Activated CD4-positive, alpha-beta T cell treated with anti-CD3 and anti-CD28 coated beads, Interleukin-2, amount 50 U/mL, for 4 hours (primary cell): Measurements from ENCODE around the gene C1QTNF9B.
A peak's percentile ranks its signal among the peaks of the same experiment; 100 is the strongest.
"Not testable (repeated sequence)": the region's sequence is repeated elsewhere in the genome, so short reads cannot be mapped to it uniquely, and the experiment has no call there.

Source experiments
- DNase-seq, 2 experiments: peaks; one replicate each; pipeline ENCODE4 v3.0.0-alpha.2; 2020

The C1QTNF9B gene

DNA sequence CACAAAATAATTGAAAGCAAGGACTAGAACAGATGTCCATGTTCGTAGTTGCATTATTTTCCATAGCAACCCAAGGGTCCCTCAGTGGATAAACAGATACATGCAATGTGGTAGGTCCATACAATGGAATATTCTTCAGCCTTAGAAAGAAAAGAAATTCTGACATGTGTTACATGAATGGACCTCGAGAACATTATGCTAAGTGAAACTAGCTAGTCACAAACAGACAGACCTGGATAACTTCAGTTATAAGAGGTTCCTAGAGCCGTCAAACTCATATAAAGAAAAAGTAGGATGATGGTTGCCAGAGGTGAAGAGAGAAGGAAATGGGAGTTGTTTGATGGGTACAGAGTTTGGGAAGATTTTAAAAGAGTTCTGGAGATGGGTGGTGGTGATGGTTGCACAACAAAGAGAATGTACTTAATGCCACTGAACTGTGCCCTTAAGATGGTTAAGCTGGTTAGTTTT lies at the start of gene C1QTNF9B:
Gene C1QTNF9B (minus strand): TSS at position 51 of the 468 bp plus-strand sequence.
- not testable (repeated sequence) for DNase-seq

DNA sequence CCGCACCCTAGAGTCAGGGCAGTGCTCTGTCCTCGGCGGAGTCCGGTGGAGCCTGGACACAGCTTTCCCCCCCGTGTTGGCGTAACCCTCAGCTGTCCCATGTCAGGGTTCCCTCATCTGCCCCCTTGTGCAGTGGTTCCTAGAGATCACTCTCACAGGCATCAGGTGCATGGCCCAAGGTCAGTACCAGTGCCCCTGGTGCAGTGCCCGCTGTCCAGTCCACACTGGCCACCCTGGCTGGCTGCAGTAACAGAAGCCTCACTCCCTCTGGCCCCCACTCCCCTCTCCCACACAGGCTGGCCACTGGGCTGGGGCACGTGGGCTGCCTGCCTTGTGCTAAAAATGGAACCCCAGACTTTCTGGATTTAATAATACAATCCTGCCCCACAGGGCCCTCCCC lies 49.6 kb upstream of the C1QTNF9B start:
- no peak for DNase-seq

DNA sequence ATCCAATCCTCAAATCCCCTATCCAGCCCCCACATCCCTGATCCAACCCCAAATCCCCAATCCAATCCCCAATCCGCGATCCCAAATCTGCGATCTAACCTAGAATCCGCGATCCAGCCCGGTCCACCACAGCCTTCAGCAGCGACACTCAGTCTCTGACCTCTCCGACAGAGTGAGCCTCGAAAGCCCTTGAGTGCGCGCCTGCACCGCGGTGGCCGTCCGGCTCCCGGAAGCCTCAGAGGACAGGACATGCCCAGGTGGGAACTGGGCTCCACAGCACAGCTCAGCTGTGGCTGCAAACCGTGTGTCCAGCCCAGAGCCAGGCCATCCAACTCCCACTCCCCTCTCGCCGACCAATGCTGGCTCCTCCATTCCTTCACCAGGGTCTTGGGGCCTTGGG lies 48.8 kb upstream of the C1QTNF9B start:
- no peak for DNase-seq

DNA sequence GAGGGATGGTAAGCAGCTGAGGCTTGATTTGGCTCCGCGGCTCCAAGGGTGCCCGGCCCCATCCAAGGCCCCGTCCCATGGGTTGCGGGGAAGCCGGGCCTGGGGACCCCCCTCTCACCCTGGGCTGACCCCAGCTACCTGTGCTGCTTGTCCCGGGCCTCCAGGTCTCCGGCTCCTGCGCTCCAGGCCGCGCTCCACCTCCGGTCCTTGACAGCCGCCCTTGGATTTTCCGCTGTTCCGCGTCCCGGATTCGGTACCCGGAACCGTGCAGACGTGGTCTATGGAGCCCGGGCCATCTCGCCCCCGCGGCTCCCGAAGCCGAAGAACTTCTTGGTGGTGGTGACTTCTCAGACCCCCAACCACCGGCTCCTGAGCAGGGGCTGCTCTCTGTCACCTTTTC lies 48.3 kb upstream of the C1QTNF9B start:
- no peak for DNase-seq

DNA sequence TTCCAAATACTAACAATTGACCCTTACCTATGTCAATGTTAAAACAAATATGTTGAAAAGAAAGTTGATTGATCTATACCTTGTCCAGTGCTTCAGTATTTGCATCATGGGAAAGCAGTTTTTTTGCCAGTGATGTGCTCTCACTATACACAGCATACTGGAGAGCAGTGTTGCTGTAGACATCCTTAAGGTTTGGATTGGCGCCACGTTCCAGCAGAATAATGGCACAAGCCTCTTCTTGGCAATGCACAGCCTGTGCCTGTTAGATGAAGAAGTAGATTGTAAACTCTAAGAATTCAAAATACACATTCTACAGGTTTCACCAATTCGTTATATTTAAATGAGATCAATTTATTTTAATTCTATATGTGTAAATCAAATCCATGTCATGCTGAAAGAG lies 43.9 kb upstream of the C1QTNF9B start:
- DNase-seq: no peak

DNA sequence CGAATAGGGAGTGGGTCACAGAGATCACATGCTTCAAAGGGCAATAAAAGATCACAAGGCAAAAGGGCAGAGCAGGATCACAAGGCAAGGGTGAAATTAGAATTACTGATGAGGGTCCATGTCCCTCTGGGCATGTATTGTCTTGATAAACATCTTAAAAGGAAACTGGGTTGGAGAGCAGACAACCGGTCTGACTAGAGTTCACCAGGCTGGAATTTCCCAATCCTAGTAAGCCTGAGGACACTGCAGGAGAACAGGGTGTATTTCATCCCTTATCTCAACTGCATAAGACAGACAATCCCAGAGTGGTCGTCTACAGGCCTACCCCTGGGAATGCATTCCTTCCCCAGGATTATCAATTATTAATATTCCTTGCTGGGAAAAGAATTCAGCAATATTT lies 42.4 kb upstream of the C1QTNF9B start:
- DNase-seq: not testable (repeated sequence)

DNA sequence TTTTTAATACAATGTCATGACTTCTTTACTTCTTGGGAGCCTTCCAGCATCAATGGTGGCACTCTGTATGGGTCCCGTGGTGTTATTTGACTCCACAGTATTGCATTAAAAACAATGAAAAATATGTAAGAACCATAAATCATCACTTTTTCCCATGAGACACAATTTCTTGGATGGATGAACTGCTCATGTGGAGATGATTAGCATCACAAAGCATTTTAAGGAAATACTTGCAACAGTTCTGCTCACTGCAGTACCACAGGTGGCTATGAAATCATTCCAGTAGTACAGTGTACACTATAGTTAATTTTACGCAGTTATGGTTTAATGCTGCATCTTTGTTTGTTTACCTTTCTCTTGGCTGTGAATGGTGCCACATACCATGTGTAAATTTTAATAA lies 37.2 kb upstream of the C1QTNF9B start:
- DNase-seq: no peak

DNA sequence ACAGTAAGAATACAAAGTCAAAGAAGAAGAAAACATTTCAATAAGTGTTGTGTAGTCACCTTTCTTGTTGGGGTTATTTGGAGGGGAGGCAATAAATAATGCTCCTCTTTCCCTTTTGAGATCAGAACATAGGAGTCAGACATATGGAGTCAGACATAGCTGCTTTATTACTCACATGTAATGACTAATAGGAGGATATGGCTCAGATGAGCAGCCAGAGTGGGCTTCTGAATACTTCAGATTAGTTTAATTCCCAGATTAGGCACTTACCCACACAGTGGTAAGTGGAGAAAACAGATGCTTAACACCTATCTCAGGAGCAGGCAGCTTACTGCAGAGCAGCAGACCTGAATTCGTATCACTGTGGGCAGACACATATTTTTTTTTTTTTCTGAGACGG lies 31.7 kb upstream of the C1QTNF9B start:
- DNase-seq: no peak

DNA sequence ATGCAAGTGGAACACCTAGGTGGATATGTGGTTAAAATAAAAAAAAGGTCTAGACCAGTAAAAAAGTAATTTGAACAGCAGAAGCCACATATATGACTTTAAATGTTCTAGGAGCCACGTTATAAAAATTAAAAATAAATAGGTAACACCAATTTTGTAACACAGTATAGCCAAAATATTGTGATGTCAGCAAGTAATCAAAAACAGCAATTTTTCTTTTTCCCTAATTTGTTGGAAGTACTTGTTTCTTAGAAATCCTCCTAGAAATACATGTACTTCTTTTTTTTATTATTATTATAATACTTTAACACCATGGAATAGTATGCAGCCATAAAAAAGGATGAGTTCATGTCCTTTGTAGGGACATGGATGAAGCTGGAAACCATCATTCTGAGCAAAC lies 25.7 kb upstream of the C1QTNF9B start:
- no peak for DNase-seq

DNA sequence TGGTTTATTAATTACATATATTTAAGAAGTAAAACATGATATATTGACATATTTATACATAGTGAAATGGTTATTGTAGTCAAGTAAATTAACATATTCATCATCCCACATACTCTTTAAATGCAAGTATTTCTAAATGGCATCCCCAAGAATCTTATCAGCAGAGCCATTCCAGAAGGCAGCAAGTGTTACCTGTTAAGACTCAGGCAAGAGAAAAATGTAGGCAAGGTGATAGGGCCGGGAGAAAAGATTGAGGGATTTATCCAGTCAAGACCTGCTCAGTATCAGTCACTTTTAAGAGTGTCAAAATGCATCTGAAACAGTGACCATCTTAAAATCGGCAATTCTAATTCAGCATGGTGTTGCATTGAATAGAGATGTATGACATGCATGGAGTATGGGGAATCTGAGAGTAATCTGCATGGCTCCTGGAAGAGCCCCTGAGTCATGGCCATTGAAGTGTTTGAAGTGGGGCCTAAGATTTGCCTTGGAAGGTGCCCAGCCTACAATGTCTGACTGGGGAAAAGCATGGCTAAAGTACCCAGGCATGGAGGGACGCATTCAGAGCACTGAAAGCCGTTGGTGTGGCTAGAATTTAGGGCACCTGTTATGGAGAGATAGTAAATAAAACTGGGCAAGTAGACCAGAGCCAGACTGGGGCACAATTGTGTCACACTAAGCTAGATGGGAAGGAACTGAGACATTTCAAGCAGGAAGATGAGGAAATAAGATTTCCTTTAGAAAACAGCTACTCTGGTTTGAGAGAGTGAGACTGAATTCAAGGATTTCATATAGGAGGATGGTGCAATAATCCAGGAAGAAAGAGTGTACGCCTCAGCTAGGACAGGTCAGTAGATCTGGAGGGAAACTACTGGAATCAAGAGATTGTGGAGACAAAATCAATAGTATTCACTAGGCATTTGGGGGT lies 25.0 kb upstream of the C1QTNF9B start:
- no peak for DNase-seq

DNA sequence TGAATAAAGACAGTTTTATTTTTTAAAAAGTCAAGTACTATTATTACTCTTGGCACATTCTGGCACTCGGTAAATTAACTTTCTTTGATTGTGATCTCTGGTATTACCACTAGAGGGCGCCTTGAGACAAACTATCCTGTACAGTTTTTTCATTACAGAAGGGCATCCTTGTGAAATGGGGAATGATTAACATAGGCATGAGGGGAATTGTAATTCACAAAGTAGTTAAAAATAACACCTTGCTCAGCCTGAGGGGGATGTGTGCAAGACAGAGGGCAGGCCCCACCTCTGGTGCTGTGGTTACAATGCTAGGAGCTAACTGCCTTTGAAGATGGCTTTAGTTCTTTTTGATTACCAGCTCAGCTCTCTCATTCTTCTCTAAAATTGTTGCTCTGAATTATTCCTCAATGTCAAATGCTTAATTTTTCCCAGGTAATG lies 24.2 kb upstream of the C1QTNF9B start:
- DNase-seq: no peak

DNA sequence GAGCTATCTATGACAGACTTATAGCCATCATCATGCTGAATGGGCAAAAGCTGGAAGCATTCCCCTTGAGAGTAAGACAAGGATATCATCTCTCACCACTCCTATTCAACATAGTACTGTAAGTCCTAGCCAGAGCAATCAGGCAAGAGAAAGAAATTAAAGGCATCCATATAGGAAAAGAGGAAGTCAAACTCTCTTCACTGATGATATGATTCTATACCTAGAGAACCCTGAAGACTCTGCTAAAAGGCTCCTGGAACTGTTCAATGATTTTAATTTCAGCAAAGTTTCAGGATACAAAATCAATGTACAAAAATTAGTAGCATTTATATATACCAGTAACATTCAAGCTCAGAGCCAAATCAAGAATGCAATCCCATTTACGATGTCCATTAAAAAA lies 21.7 kb upstream of the C1QTNF9B start:
- no peak for DNase-seq

DNA sequence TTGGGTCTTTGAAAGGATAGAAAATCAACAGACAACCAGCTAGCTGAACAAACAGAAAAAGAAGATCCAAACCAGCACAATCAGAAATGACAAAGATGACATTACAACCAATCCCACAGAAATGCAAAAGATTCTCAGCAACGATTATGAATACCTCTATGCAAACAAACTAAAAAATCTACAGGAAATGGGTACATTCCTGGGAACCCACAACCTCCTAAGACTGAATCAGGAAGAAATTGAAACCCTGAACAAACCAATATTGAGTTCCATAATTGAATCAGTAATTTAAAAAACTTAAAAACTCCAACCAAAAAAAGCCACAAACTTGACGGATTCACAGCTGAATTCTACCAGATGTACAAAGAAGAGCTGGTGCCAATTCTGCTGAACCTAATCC lies 20.9 kb upstream of the C1QTNF9B start:
- no peak for DNase-seq

DNA sequence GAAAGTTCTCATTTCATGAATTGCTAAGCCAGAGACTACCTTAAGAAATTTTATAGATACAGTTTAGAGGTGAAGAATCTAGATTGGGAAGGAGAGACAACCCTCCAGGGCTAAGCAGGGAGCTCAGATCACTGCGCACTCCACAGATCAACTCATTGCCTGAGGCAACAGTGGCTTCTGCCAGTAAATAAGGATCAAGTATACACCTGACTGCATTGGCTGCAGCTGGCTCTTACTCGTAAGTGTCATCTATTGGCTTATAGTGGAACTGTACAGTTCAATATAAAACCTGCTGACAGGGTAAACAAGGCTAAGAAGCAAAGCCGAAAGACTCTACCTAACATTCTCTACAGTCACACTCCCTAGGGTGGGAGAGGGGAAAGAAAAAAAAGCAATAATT lies 18.0 kb upstream of the C1QTNF9B start:
- DNase-seq: no peak

DNA sequence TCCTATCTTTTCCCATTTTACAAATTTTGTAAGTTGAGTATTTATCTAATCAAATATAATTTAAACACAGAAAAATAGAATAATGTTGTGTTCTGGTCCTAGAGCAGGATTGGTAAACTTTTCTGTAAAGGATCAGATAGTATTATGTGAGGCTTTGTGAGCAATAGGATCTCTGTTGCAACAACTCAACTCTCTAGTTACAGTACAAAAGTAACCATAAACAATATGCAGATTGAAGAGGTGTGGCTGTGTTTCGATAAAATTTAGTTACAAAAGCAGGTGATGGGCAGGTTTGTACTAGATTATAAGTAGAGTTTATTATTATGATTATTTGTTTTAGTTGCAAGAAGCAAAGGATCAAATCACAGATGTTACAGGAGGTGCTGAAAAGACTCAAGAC lies 15.2 kb upstream of the C1QTNF9B start:
- DNase-seq: no peak

DNA sequence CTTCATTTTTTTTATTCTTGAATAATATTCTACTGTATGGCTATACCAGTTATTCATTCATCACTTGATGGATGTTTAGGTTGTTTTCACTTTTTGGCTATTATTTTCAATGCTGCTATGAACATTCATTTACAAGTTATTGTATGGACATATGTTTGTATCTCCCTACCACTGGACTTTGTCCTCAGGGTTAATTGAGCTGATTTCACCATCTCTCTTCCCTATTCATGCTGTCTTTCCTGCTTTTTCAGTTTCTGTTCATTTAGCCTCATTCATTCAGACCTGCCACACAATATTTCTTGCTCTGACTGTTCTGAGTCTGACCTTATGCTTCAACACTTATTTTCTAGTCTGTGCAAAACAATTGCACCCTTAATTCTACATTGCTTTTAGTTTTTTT lies 12.3 kb upstream of the C1QTNF9B start:
- no peak for DNase-seq

DNA sequence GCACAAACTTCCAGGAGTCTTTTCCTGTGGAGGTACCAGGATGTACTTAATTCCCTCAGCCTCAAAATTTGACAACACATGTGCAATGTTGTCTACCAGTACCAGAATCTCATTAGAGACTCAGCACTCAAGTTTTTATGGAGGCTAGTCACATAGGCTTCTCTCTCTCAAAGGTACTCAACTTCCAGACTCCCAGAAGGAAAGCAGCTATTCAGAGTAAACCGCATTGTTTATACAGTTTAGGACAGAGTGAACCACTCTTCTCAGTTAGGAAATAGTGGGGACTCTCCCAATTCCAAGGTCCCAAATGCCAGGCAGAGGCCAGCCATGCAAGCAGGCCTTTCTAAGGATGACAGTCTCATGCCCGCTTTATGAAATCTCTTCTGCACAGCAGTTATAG lies 8.5 kb upstream of the C1QTNF9B start:
- DNase-seq: no peak

DNA sequence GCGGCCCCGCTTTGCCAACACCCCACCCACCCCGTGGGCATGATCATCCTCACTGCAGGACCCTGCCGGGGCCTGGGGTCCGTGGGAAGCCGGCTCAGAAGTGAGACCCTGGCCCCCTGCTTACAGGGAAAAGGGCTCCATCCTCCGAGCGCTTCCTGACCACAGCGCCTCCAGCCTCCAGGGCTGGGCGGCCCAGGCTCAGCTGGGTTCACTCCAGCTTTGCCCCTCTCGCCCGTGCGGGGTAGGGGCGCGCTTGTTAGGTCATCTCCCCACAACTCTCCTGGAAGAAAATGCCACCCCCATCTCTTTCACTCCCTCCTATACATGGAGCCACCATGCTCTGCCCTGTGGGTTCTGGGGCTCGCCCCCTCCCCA lies 6.6 kb upstream of the C1QTNF9B start:
- no peak for DNase-seq

DNA sequence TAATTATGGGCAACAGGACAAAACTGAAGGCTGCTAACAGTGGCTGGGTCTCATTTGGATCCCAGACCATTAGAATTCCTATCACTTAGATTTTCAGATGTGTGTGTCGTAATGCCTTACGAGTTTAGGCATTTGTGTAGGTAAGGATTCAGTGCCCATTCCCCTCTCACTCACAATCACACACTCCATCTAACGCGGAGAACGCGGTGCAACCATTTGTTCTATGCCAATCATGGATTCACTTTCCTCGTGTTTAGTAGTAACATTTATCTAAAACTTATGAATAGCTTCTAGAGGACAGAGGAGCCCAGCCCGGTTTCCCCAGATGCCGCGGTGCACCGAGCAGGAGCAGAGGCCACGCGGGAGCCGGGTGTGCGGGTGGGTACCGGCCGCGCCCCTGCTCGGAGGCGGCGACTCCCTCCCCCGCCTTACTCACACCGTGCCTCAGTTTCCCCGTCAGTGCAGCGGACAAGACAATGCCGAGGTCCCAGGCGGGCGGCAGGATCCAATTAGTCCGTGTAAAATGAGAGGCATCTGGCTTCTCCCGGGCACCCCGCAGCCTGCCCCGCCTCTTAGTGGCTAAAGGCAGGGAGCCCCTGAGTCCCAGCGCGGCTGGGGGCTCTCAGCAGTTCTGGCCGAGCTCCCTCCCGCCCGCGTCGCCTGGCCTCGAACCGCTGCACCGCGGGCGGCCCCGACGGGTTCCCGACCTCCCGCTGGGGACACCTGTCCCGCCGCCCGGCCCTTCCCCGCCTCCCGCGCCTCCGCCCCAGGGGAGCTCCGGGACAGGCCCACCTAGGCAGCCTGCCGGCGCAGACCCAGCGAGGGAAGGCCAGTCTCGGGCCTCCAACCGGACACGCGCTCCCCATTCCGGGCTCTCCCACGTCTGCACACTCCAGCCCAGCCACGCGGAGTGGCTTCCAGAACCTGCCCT lies 5.9 kb upstream of the C1QTNF9B start:
- DNase-seq: no peak

DNA sequence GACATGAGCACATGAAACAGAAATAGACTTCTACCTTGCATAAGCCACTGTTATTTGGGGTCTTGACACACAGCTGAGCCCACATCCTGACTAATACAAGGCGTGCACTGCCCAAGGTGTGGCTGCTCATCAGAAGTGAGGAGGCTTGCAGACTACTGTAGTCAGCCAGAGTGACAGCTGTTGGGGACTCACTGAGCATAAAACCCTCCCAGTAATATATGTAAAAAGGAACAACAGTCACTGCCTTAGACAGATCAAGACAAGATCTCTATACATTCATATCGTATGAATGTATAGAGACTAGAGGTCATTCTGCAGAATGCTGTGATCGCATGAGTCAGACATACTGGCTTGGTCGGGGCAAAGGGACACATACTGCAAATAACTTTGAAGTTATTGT lies 4.1 kb upstream of the C1QTNF9B start:
- no peak for DNase-seq

DNA sequence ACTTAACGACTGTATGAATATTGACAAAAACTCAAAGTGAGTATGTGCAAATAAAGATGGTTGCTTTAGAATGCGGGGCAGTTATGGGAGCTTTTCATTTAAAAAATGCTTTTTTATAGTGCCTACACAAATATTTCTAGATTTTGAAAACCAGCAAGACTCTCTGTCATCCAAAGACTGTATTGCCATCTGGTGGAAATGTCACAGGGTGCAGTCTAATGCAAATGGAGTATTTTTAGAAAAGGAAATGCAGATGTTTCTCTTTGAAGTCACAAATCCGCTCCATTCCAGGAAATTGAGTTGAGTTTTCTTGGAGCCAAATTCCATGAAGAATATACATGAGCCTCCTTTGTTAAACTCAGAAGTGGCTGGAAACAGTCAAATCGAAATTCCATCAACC lies 2.3 kb upstream of the C1QTNF9B start:
- DNase-seq: peak; percentile 28

DNA sequence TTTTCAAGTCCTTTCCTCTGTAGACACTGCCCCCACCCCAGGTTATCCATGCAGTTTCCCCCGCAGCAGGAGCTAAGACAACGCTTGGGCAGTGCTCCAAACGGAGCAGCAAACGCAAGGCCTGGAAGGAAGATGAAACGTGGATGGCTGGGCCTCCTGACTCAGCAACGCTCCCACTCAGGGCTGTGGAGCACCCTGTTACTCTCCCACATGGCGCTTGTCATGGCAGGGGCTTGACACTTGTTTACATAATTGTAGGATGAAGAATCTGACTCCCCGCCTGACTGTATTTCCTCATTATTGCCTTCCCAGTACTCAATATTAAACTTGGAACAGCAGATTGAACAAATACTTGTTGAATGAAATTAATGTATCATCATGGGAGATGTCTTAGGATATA lies 799 bp upstream of the C1QTNF9B start:
- DNase-seq: no peak

DNA sequence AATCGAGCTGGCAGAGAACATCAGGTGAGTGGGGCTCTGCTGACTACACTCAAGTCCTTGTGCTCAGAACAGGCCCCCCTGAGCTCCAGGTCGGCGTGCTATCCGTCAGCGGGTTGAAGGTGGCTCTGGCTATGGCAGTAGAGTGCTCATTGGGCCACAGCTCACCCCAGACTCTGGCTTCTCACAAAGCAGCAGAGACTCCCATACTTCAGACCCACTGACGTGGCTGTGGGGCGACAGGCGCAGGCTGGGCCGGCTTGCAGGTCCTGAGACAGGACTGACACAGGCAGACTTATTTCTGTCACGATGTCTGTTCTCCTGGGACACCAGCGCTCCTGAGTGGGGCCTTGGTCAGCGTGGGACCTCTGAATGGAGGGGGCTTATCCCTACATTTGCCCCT lies 2.6 kb downstream of the C1QTNF9B start:
- DNase-seq: not testable (repeated sequence)

DNA sequence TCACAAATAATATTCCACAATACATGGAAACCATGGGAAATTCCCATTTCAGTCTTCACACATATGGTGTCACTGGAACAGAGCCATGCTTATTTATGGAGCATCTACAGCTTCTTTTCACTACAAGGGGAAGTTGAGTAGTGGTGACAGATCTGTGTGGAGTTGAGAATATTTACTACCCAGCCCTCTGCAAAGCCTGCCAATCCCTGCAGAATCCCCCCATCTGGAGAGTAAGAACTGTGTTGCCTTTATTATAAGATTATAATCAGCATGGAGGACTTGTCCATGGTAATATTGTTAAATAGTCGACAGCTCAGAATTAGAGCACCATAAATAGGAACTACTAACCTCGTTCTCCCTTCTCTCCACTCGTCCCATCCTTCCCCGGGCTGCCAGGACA lies 3.5 kb downstream of the C1QTNF9B start:
- not testable (repeated sequence) for DNase-seq
